Gastrocnemius medialis (tissue), 4 donors: Measurements from ENCODE around the gene CCM2L. TPM values are rescaled to one million over a fixed set of nuclear protein-coding genes. Genes with fewer than 3 reads are reported as not detected.

Experiments used
- ATAC-seq, 2 donors: fragments of 150-250 bp; one replicate each; pipeline ENCODE4 v1.9.1; 2016
- DNase-seq, 2 donors: peaks; one replicate each; pipeline ENCODE4 v3.0.0-alpha.2; 2019
- H3K27ac ChIP-seq, 4 donors: fragments of 200-600 bp; sonication (generic); 1 replicate in 1 of 4; 2 replicates in 3 of 4; pipeline ENCODE4 v1.5.1; 2016 to 2018; ENCODE audit warnings: mild to moderate bottlenecking in 2 of 4, moderate library complexity in 1 of 4
- H3K27me3 ChIP-seq, 3 donors: fragments of 200-600 bp; sonication (generic) in 2 of 3; 1 replicate in 1 of 3; 2 replicates in 2 of 3; pipeline versions ENCODE4 v1.5.1 to v1.6.0; 2016 to 2019; ENCODE audit warnings: mild to moderate bottlenecking in 1 of 3, moderate library complexity in 1 of 3
- H3K36me3 ChIP-seq, 2 donors: fragments of 200-600 bp; sonication (generic) in 1 of 2; one replicate each; pipeline ENCODE4 v1.5.1; 2017 to 2018
- H3K4me1 ChIP-seq, 2 donors: fragments of 200-600 bp; sonication (generic) in 1 of 2; one replicate each; pipeline ENCODE4 v1.5.1; 2016 to 2017; ENCODE audit warnings: mild to moderate bottlenecking in 2 of 2
- H3K4me3 ChIP-seq, 4 donors: fragments of 200-600 bp; sonication (generic) in 3 of 4; 1 replicate in 1 of 4; 2 replicates in 3 of 4; pipeline ENCODE4 v1.5.1; 2016 to 2019; ENCODE audit warnings: mild to moderate bottlenecking in 2 of 4
- H3K9me3 ChIP-seq, 3 donors: fragments of 200-600 bp; sonication (generic) in 2 of 3; 1 replicate in 1 of 3; 2 replicates in 2 of 3; pipeline ENCODE4 v1.5.1; 2016 to 2019
- CTCF ChIP-seq, 5 experiments: fragments of 450-650 bp in 3 of 5; fragments of 200-600 bp in 2 of 5; sonication (generic) in 2 of 5; IDR thresholded peaks in 4 of 5; conservative IDR thresholded peaks in 1 of 5; 1 replicate in 4 of 5; 2 replicates in 1 of 5; pipeline ENCODE4 v1.5.1; 2016 to 2019; ENCODE audit warnings: antibody characterized with exemption in 5 of 5, mild to moderate bottlenecking in 3 of 5, moderate library complexity in 3 of 5
- POLR2A ChIP-seq, 2 donors: fragments of 450-650 bp; IDR thresholded peaks; one replicate each; pipeline ENCODE4 v1.6.1; 2017; ENCODE audit warnings: antibody characterized with exemption in 2 of 2, mild to moderate bottlenecking in 2 of 2, moderate library complexity in 2 of 2
- in situ Hi-C, 4 donors: fragments of 200-750 bp; cut with MboI; loops; one replicate each; pipeline versions ENCODE4 v1.15.0 to v1.8.0; 2017; ENCODE audit warnings: low sequenced_read_pairs in 4 of 4
- intact Hi-C: fragments of 100-400 bp; cut with DNase I; formaldehyde crosslinking; loops from one replicate; pipeline ENCODE4 v1.15.1; 2023; ENCODE audit warnings: low total_unique reads
- total RNA-seq, 4 donors: library from RNA; depleted of rRNA; stranded (reverse); fragments of >200 nt; gene quantifications; one replicate each; pipeline versions ENCODE4 v1.1.0 to v1.2.3, GENCODE V29; 2016

CCM2L gene
- total RNA-seq, 4 donors from 2014 or later: 2.2 to 5.8 (median 3.2) TPM

- H3K36me3 ChIP-seq: no peaks in the 10 kb centered on the region
- intact Hi-C loops (no loop called here), in situ Hi-C loops (no loop called here)
- no peak for ATAC-seq
- H3K27ac ChIP-seq: no peak overlapping the region
- no peak for TF ChIP-seq CTCF (IDR thresholded peaks at IDR 0.05 in 4 of 5, conservative IDR thresholded peaks at IDR 0.05 in 1 of 5)
- TF ChIP-seq POLR2A (IDR thresholded peaks at IDR 0.05): no peak
- H3K4me3 ChIP-seq: peak overlapping the region in 2 of 4 donors; percentile 27 to 40
- H3K9me3 ChIP-seq: no peaks in the 10 kb centered on the region
- H3K4me1 ChIP-seq: peaks cover 0 to 4% of the 10 kb centered on the region in 2 donors
- no peak for DNase-seq
- H3K27me3 ChIP-seq: peaks cover 44 to 61% (median 53%) of the 10 kb centered on the region in 3 donors
Measured at GRCh38 chr20:32051720-32052089, 41.5 kb downstream of the CCM2L start.

- DNase-seq: no peak
- ATAC-seq: no peak
- H3K27me3 ChIP-seq: peaks cover 44 to 64% (median 53%) of the 10 kb centered on the region in 3 donors
- peak within 1 kb of the TSS; percentile 17 to 40 (median 23) for H3K4me3 ChIP-seq
- no peaks in the 10 kb centered on the region for H3K9me3 ChIP-seq
- H3K36me3 ChIP-seq: no peaks in the 10 kb centered on the region
- TF ChIP-seq CTCF (IDR thresholded peaks at IDR 0.05 in 4 of 5, conservative IDR thresholded peaks at IDR 0.05 in 1 of 5) (no peak), POLR2A (IDR thresholded peaks at IDR 0.05) (no peak)
- intact Hi-C loops (no loop called here), in situ Hi-C loops (no loop called here)
- peak within 1 kb of the TSS in 1 of 4 donors; percentile 33 for H3K27ac ChIP-seq
- H3K4me1 ChIP-seq: peaks cover 0 to 4% of the 10 kb centered on the region in 2 donors
Measured at GRCh38 chr20:32052090-32052777, 42.0 kb downstream of the CCM2L start, which contains the start of gene HCK. Gene HCK (plus strand): TSS chr20:32052242.

- H3K9me3 ChIP-seq: no peaks in the 10 kb centered on the region
- H3K27me3 ChIP-seq: peaks cover 47 to 67% (median 53%) of the 10 kb centered on the region in 3 donors
- H3K36me3 ChIP-seq: no peaks in the 10 kb centered on the region
- peak overlapping the region in 2 of 4 donors; percentile 27 to 40 for H3K4me3 ChIP-seq
- intact Hi-C loops: no loop called here
- peaks cover 0 to 4% of the 10 kb centered on the region in 2 donors for H3K4me1 ChIP-seq
- in situ Hi-C loops: no loop called here
- ATAC-seq (no peak), DNase-seq (peak in 1 of 2 donors; percentile 42)
- TF ChIP-seq CTCF (IDR thresholded peaks at IDR 0.05 in 4 of 5, conservative IDR thresholded peaks at IDR 0.05 in 1 of 5) (no peak), POLR2A (IDR thresholded peaks at IDR 0.05) (no peak)
- no peak overlapping the region for H3K27ac ChIP-seq
Measured at GRCh38 chr20:32052778-32053362, 42.6 kb downstream of the CCM2L start.

- Histone ChIP-seq H3K27me3 (peaks cover 52 to 69% (median 53%) of the 10 kb centered on the region in 3 donors), H3K36me3 (no peaks in the 10 kb centered on the region), H3K4me1 (peaks cover 0 to 4% of the 10 kb centered on the region in 2 donors), H3K9me3 (no peaks in the 10 kb centered on the region), H3K4me3 (no peak overlapping the region), H3K27ac (no peak overlapping the region)
- no peak for DNase-seq
- in situ Hi-C loops (no loop called here), intact Hi-C loops (no loop called here)
- TF ChIP-seq POLR2A (IDR thresholded peaks at IDR 0.05) (no peak), CTCF (IDR thresholded peaks at IDR 0.05 in 4 of 5, conservative IDR thresholded peaks at IDR 0.05 in 1 of 5) (no peak)
- ATAC-seq: no peak
Measured at GRCh38 chr20:32053648-32054047, 43.4 kb downstream of the CCM2L start.
